GM12891 (cell line): Measurements from ENCODE around the gene SERINC2.

Source experiments
- DNase-seq: peaks from one replicate; pipeline ENCODE4 v3.0.0; 2011; ENCODE audit warnings: low spot score; ENCODE audit not compliant: insufficient read length
- FAIRE-seq: peaks from 2 replicates; lab custom pipeline; 2011; peaks lifted over from hg19 to GRCh38; lab: Jason Lieb, UNC
- PAX5 ChIP-seq: IDR thresholded peaks from 2 replicates; pipeline ENCODE4 v1.6.1; 2011; ENCODE audit warnings: low read length, moderate library complexity, mild to moderate bottlenecking; ENCODE audit not compliant: insufficient read depth, severe bottlenecking
- POLR2A ChIP-seq: IDR thresholded peaks from 2 replicates; pipeline ENCODE4 v1.6.1; 2011; ENCODE audit warnings: low read depth, low read length, control low read depth
- POLR2AphosphoS5 ChIP-seq: IDR thresholded peaks from 2 replicates; pipeline ENCODE4 v1.6.1; 2011; ENCODE audit warnings: low read depth, low read length, control low read depth
- POU2F2 ChIP-seq: IDR thresholded peaks from 2 replicates; pipeline ENCODE4 v1.6.1; 2011; ENCODE audit warnings: low read depth, mild to moderate bottlenecking, control low read depth, low read length, moderate library complexity
- SPI1 ChIP-seq: IDR thresholded peaks from 2 replicates; pipeline ENCODE4 v1.6.1; 2011; ENCODE audit warnings: low read depth, low read length, control low read depth
- TAF1 ChIP-seq: IDR thresholded peaks from 2 replicates; pipeline ENCODE4 v1.6.1; 2011; ENCODE audit warnings: low read depth, low read length, control low read depth

The SERINC2 gene

DNA sequence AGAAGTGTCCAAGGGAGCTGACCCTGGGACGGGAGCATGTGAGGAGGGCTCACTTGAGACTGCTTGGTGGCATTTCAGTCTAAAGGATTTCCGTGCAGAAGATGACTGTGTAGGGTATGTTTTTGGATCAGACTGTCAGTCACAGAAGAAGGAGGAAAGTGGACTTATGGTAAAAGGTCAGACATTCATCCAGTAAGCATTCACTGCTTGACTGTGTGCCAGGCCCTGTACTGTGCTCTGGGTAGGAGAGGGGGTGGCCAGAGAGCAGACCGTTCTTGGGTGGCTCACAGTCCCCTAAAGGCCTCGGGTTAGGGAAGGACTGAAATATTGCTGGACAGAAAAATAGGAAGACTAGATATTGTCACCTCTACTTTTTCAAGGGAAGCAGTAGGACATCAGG, 2.1 kb upstream of the SERINC2 start:
- DNase-seq (no peak), FAIRE-seq (no peak)
- TF ChIP-seq POLR2AphosphoS5 (no peak), POLR2A (no peak), TAF1 (no peak), POU2F2 (no peak), PAX5 (no peak), SPI1 (no peak)

DNA sequence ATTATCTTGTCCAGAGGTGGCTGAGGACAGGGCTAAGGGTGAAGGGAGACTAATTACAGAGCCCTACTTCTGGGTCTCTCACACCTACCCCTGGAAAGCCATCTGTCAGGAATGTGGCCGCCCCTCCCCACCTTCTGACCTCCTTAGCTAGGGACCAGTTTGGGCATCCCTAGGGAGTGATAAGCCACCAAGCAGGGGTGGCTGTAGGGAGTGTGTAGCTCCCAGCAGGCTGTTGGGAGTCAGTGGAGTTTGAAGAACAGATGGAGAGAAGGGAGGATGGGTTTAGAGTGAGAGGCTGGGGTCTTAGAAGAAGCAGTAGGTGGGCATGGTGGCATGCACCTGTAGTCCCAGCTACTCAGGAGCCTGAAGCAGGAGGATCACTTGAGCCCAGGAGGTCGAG, 808 bp upstream of the SERINC2 start:
- DNase-seq: no peak
- TF ChIP-seq TAF1 (no peak), PAX5 (no peak), POU2F2 (no peak), POLR2A (no peak), POLR2AphosphoS5 (no peak), SPI1 (no peak)
- no peak for FAIRE-seq

DNA sequence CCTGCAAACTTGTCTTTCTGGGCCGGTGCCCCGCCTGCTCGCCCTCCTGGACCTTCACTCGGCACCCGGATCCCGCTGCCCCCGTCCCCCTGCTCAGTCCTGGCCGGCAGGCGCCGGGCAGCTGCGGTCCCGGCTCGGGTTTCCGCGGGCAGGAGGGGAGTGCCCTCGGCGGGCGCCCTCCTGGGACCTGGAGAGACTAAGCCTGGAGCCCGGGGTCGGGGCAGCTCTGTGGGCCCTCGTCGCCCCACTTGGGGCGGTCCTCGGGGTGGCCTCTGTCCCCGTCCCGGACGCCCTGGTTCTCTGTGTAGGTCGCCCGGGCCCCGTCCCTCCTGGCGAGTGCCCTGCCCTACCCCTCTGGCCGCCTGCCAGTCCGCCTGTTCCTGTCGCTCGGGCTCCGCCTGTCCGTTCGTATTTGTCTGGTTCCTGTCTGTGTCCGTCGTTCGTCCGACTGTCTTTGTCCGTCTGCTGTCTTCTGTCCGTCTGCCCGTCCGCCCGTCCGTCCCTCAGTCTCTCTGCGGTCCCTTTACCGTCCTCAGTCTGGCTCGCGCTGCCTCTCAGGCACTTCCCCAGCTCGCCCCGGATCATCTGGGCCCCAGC, 490 bp downstream of the SERINC2 start:
- FAIRE-seq (peak; percentile 54), DNase-seq (no peak)
- TF ChIP-seq POLR2AphosphoS5: no peak
- TF ChIP-seq POU2F2: no peak
- no peak for TF ChIP-seq TAF1
- TF ChIP-seq POLR2A: no peak
- no peak for TF ChIP-seq PAX5
- no peak for TF ChIP-seq SPI1

DNA sequence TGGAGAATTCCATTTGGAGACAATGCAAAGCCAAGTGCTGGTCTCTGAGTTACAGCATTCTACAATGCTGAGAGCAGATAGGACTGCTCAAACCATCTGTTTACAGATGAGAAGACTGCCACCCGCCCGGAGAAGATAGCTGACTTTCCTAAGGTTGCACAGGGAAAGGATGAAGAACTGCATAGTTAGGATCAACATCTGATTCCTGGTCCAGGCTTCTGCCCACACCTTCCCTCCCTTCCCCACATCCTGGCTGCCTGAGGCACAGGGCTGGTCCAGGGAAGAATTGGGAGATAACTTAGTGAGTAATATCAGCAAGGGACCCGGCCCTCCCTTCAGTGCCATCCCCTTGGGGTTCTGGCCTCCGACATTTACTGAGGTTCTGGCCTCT, 2.0 kb downstream of the SERINC2 start:
- TF ChIP-seq POU2F2 (no peak), PAX5 (no peak), POLR2A (no peak), SPI1 (no peak)
- FAIRE-seq: no peak
- no peak for DNase-seq

DNA sequence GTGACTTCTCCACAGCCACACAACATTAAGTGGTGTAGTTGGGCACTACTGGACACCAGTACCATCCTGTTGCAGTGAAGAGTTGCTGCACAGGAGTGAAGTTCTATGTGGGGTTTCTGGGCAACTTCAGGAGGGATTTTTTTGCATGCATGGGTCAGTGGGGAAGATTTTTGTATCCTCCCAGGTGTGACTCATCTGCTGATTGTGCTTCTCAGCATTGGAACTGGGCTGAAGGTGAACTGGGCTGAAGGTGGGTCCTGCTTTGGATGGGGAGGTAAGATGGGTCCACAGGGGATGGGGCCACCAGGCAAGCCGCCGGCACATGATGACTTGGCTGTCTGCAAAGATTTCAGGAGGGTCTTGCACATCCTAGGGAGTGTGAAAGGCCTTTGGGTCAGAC, 2.6 kb downstream of the SERINC2 start:
- no peak for DNase-seq
- TF ChIP-seq PAX5 (no peak), SPI1 (no peak), TAF1 (no peak), POLR2A (no peak), POLR2AphosphoS5 (no peak)
- FAIRE-seq: no peak

DNA sequence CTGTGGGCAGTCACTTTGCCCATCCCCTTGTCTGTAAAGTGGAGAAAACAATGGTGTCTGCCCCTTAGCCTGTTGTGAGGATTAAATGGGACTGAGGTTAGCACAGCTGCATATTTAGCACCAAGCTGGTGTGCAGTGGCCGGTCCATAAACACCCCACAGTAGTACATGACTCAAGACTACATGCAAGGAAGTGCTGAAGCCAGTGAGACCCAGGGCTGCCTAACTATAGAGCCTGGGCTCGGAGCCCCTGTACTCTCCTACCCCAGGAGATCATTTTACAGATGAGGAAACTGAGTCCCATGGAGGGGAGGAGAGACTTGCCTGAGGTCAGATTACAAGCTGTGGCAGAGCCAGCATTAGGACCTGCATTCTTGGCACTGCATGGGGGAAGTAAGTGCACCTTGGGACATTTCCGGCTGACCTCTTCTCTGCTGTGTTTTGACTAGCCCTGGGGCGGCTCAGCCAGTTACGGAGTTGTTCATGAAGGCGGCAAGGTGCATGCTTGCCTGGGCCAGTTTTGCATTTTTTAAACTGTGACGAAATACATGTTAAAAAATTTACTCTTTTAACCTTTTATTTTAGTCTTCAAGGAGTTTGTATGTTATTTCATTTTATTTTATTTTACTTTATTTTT, 3.2 kb downstream of the SERINC2 start:
- DNase-seq: no peak
- TF ChIP-seq TAF1 (no peak), POLR2AphosphoS5 (no peak), SPI1 (no peak), POLR2A (no peak), PAX5 (no peak), POU2F2 (no peak)
- no peak for FAIRE-seq

DNA sequence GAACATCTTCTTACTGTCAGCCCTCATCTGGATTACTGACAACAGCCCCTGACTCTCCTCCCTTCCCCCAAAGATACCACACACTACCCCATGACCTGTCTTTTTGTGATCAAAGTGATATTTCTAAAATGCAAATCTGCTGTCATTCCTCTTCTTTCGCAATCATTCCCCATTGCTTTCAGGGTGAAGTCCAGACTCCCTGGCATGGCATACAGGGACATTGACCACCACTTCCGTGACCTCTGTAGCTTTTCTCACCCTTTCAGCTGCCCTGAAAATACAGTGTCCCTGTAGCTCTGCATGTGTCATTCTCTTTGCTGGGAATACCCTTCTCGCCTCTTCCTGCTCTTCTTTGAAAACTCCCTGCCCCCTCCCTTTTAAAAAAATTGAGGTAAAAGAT, 4.1 kb downstream of the SERINC2 start:
- FAIRE-seq: no peak
- DNase-seq: no peak
- no peak for TF ChIP-seq POLR2A
- no peak for TF ChIP-seq POLR2AphosphoS5
- no peak for TF ChIP-seq PAX5
- no peak for TF ChIP-seq TAF1
- no peak for TF ChIP-seq POU2F2
- no peak for TF ChIP-seq SPI1

DNA sequence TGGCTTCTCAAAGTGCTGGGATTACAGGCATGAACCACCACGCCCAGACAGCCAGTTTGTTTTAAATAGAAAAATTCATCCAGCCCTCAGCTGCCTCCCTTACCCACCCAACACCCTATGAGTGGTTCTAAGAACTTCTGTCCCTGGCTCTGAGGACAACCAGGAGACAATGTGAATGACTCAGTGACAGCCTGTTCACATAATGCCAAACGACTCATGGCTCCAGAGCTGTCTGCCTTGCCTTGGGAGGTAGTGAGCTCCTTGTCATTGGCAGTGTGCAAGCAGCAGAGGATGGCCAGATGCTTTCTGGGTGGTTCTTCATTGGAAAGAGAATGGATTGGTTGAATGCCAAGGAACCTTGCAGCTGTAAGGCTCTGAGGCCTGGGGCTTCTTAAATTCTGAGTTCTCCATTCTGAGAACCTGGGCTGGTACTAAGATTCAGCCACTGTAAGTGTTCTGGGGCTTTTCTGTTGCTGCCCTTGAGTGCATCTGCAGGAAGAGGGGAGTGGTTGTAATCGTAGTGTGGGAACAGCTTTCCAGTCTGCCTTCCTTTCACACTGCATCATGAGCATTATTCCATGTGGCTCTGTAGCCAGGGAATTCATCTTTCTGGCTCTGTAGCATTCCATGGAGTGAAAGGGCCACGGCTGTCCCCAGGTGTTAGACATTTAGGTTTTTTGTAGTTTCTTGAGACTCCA, 5.8 kb downstream of the SERINC2 start:
- no peak for FAIRE-seq
- DNase-seq: no peak
- no peak for TF ChIP-seq POLR2A
- TF ChIP-seq POLR2AphosphoS5: no peak
- TF ChIP-seq SPI1: no peak
- TF ChIP-seq POU2F2: no peak
- TF ChIP-seq PAX5: no peak

DNA sequence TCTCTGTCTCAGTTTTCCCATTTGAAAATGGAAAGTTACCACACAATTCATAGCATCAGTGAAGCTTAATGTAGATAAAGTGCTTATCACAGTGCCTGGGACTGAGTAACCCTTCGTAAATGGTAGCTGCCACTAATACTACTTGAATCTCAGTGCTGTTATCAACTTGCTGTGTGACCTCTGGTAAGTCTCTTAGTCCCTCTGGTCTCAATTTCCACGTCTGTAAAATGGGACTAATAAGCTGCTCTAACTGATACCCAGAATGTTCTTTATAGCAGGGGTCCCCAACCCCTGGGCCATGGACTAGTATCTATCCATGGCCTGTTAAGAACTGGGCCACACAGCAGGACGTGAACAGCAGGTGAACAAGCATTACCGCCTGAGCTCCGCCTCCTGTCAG, 7.7 kb downstream of the SERINC2 start:
- FAIRE-seq (no peak), DNase-seq (no peak)
- TF ChIP-seq POLR2A (no peak), SPI1 (no peak), POLR2AphosphoS5 (no peak)

DNA sequence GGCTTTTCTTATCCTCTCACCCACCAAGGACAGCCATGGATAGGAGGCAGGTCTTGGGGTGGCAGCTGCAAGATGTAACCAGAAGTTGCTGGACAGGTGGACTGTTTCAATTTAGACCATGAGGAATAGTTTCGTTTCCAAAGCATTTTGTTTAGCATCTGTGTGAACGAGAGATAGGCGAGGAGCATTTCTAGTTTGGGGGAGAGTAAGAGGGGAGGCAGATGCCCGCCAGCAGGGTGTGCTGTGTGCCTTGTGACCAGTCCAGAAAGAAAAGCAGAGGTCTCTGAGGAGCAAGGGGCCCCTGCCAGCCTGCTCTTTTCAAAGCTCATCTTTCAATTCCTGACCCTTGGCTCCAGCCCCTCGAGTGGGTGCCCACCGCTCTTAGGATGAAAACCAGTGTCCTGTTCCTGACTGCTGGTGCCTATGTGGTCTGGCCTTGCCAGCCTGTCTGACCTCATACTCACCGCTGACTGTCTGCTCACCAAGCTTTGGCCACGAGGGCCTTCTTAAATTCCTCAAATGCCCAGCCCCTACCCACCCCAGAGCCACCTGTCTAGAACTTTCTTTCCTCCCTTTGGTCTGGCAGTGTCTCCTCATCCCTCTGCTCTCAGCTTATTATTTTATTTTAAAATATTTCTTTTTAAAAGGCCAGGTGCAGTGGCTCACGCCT, 8.5 kb downstream of the SERINC2 start:
- FAIRE-seq (peak; percentile 85), DNase-seq (no peak)
- no peak for TF ChIP-seq POU2F2
- no peak for TF ChIP-seq POLR2A
- no peak for TF ChIP-seq TAF1
- TF ChIP-seq POLR2AphosphoS5: no peak
- no peak for TF ChIP-seq SPI1
- no peak for TF ChIP-seq PAX5
